H7 (cell line): Measurements from ENCODE around the gene BNC2. TPM values are rescaled to one million over a fixed set of nuclear protein-coding genes. Genes with fewer than 3 reads are reported as not detected.
"Not testable (repeated sequence)": the region's sequence is repeated elsewhere in the genome, so short reads cannot be mapped to it uniquely, and the experiment has no call there.

Experiments
- DNase-seq: peaks from one replicate; pipeline ENCODE4 v3.0.0; 2012
- H3K27me3 ChIP-seq: 2 replicates; pipeline ENCODE4 v1.6.0; 2011; ENCODE audit warnings: mild to moderate bottlenecking, low read length; ENCODE audit not compliant: control insufficient read depth, insufficient read depth
- H3K36me3 ChIP-seq: replicated peaks from 2 replicates; pipeline ENCODE4 v1.5.1; 2011; ENCODE audit warnings: low read length; ENCODE audit not compliant: control insufficient read depth, insufficient read depth
- H3K4me3 ChIP-seq: 2 replicates; pipeline ENCODE4 v1.5.1; 2011; ENCODE audit warnings: low read depth, mild to moderate bottlenecking, control low read depth, low read length, moderate library complexity; ENCODE audit not compliant: insufficient read depth
- total RNA-seq: library from RNA; depleted of rRNA; stranded (reverse); fragments of >200 nt; shearing (Covaris generic); gene quantifications from 2 replicates; pipeline ENCODE4 v1.2.3, GENCODE V29; 2014

The BNC2 gene
- total RNA-seq, 1 experiment from 2014 or later = 7.9 TPM

- H3K36me3 ChIP-seq = no peaks in the 10 kb centered on the region
- H3K27me3 ChIP-seq = no peaks in the 10 kb centered on the region
- DNase-seq = no peak
- H3K4me3 ChIP-seq = no peak overlapping the region
Observed at GRCh38 chr9:16450043-16450442, 420.4 kb downstream of the BNC2 start.

DNA sequence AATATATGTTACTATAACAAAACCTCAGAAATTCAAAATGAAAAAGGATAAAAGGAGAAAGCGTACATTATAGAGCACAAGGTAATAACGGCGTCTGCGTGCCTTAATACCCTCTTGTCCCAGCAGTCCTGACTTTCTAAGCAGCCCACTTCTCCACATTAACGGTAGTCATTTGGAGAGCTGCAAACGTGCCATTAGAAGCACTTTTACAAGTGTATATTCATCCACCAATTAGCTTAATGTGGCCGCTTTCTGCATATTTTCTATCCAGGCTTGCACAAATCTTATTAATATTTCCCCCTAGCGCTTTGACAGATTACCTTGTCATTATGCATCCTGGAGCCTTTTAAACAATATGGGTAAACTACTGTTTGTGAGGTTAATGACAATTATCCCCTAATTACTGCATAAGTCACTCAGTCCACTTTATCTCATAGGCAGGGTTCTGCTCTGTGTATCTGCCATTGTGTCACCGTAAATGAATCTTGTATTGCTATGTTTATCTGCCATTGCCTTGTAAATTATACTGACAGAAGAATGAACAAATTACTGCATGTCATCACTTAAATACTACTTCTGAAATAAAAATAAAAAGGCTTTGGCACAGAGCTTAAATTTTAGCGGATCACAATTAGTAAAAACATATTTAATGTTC, 421.3 kb downstream of the BNC2 start:
- no peaks in the 10 kb centered on the region for H3K36me3 ChIP-seq
- DNase-seq = no peak
- H3K27me3 ChIP-seq = no peaks in the 10 kb centered on the region
- H3K4me3 ChIP-seq = no peak overlapping the region

DNA sequence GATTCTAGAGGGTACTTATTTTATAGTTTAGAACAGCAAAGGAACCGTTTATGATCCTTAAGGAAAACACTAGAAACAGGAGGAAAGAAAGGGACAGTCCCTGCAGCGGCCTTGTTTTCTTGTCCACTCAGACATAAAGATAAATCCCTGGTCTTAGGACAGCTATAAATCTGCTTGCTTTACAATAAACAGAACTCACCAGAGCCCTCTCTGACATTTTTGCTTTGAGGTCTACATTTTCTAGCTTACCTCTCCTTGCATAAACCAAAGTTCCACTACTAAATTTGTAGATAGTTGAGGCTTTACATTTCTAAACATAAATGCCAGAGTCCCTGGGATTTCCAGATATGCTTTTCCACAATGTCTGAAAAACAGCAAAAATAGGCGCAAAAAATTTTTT, 422.5 kb downstream of the BNC2 start:
- no peaks in the 10 kb centered on the region for H3K27me3 ChIP-seq
- H3K4me3 ChIP-seq = no peak overlapping the region
- DNase-seq = no peak
- H3K36me3 ChIP-seq = no peaks in the 10 kb centered on the region

DNA sequence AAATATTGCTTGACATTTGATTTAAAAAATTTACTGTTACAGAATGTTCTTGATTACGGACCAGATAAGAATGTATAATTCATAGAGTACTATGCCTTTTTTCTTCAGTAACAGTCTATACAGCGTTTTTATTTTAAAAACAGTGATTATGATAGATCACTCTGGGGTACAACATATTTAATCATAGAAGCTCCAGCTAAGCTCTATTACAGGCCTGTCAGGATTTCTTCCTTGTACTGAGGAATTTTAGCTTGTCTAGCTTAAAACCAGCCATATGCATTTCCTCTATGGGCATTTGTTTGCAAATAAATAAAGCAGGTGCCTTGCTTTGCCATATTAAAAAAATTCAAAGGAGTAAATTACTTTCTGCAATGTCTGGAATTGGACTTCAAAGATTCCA, 423.8 kb downstream of the BNC2 start:
- DNase-seq = no peak
- no peaks in the 10 kb centered on the region for H3K36me3 ChIP-seq
- no peaks in the 10 kb centered on the region for H3K27me3 ChIP-seq
- no peak overlapping the region for H3K4me3 ChIP-seq

GRCh38 chr9:16445141-16445920, 425.1 kb downstream of the BNC2 start:
- no peak overlapping the region for H3K4me3 ChIP-seq
- H3K36me3 ChIP-seq = no peaks in the 10 kb centered on the region
- no peak for DNase-seq
- H3K27me3 ChIP-seq = no peaks in the 10 kb centered on the region

DNA sequence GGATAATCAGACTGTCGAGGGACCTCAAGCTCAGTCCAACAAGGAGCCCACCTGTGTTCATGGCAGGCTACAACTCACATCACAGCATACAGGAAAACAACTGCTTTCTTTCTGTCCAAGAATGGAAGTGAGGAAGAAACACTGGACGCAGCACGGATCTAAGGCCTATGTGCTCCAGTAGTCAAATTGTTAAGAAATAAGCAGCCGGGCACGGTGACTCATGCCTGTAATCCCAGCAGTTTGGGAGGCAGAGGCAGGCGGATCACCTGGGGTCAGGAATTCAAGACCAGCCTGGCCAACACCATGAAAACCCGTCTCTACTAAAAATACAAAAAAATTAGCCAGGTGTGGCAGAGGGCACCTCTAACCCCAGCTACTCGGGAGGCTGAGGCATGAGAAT, 427.8 kb downstream of the BNC2 start:
- Histone ChIP-seq H3K36me3 (no peaks in the 10 kb centered on the region), H3K27me3 (no peaks in the 10 kb centered on the region), H3K4me3 (no peak overlapping the region)
- no peak for DNase-seq

GRCh38 chr9:16441791-16442190, 428.7 kb downstream of the BNC2 start:
- H3K4me3 ChIP-seq = no peak overlapping the region
- H3K27me3 ChIP-seq = no peaks in the 10 kb centered on the region
- H3K36me3 ChIP-seq = no peaks in the 10 kb centered on the region
- no peak for DNase-seq

- not testable (repeated sequence) for DNase-seq, H3K27me3 ChIP-seq, H3K36me3 ChIP-seq, H3K4me3 ChIP-seq
Observed at GRCh38 chr9:16438831-16439230, 431.6 kb downstream of the BNC2 start.

DNA sequence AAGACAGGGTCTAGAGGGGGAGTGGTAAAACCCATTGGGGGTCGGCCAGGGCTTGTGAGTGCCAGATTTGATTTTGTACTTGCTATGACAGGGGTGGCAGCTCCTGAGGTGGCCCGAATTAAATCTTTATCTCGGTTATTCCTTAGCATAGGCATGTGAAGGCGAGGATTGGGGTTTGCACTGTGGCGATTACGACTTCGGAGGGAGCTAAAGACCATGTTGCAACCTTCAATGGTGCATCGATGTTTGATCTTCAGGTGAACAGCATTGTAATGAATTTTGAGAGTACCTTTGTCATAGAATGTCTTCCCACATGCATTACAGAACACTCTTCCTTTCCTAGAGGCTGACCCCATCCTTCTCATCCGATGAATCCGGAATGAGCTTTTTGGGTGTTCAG, 433.9 kb downstream of the BNC2 start:
- no peak for DNase-seq
- H3K36me3 ChIP-seq = no peaks in the 10 kb centered on the region
- no peaks in the 10 kb centered on the region for H3K27me3 ChIP-seq
- no peak overlapping the region for H3K4me3 ChIP-seq

DNA sequence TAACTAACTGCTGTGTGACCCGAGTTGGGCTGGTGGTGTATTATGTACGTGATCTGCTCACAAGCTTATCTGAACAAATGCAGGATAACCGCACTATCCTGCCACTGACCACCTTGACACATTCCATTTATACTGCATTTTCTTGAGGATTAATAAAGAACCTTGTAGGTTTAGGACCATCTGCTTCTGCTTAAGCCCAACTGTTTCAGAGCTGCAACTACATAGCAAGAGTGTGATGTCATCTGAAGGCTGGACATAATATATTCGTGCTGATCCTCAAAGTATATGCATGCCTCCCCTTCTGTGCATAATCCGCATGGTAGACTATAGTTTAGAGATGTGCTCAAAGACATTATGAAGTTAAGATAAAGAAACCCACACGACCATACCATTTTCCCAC, 435.9 kb downstream of the BNC2 start:
- H3K27me3 ChIP-seq = no peaks in the 10 kb centered on the region
- no peak for DNase-seq
- no peaks in the 10 kb centered on the region for H3K36me3 ChIP-seq
- H3K4me3 ChIP-seq = no peak overlapping the region

GRCh38 chr9:16433494-16433893, 437.0 kb downstream of the BNC2 start:
- Histone ChIP-seq H3K4me3 (no peak overlapping the region), H3K36me3 (no peaks in the 10 kb centered on the region), H3K27me3 (no peaks in the 10 kb centered on the region)
- DNase-seq = no peak

GRCh38 chr9:16431666-16432392, 438.6 kb downstream of the BNC2 start:
- Histone ChIP-seq H3K4me3 (no peak overlapping the region), H3K36me3 (no peaks in the 10 kb centered on the region), H3K27me3 (no peaks in the 10 kb centered on the region)
- DNase-seq = no peak

- no peaks in the 10 kb centered on the region for H3K36me3 ChIP-seq
- H3K4me3 ChIP-seq = no peak overlapping the region
- DNase-seq = no peak
- no peaks in the 10 kb centered on the region for H3K27me3 ChIP-seq
Observed at GRCh38 chr9:16429671-16430070, 440.8 kb downstream of the BNC2 start.

GRCh38 chr9:16427873-16428427, 442.5 kb downstream of the BNC2 start:
- no peaks in the 10 kb centered on the region for H3K27me3 ChIP-seq
- no peaks in the 10 kb centered on the region for H3K36me3 ChIP-seq
- no peak overlapping the region for H3K4me3 ChIP-seq
- DNase-seq = no peak

GRCh38 chr9:16426716-16427115, 443.8 kb downstream of the BNC2 start:
- Histone ChIP-seq H3K27me3 (no peaks in the 10 kb centered on the region), H3K36me3 (no peaks in the 10 kb centered on the region), H3K4me3 (no peak overlapping the region)
- no peak for DNase-seq
